ENCODE results near the gene KCNH6. TPM values are rescaled to one million over a fixed set of nuclear protein-coding genes. Genes with fewer than 3 reads are reported as not detected.

KCNH6 gene
- total RNA-seq, 1 experiment from 2014 or later = 1.6 TPM

- no peak overlapping the region for H3T11ph ChIP-seq (ENCODE audit: low read length)
- no peak for TF ChIP-seq CTCF (conservative IDR thresholded peaks at IDR 0.05)
- no peak overlapping the region for H3K18ac ChIP-seq (ENCODE audit: insufficient read length, low read depth, low read length)
- H3K4me1 Mint-ChIP-seq = 0 out of 4 replicates have a peak, but pooled peaks cover 0 to 2% of the 10 kb centered on the region in 2 experiments
- H4K20me1 ChIP-seq (ENCODE audit: control insufficient read depth, insufficient read depth, insufficient read length) = no peaks in the 10 kb centered on the region
- no peak overlapping the region for H2BK20ac ChIP-seq (ENCODE audit: low read depth, low read length, poor library complexity, severe bottlenecking)
- H3K27ac Mint-ChIP-seq = peak overlapping the region in 1 of 3 experiments; percentile 67; a peak in 1 of 7 replicates
- no peaks in the 10 kb centered on the region for H3K9me3 Mint-ChIP-seq
- DNase-seq = no peak
- no peaks in the 10 kb centered on the region for H3K23me2 ChIP-seq (ENCODE audit: insufficient read length, low read depth, low read length, poor library complexity, severe bottlenecking)
- H3K9ac ChIP-seq (ENCODE audit: extremely low read depth, insufficient read length, low read length) = no peak overlapping the region
- no peaks in the 10 kb centered on the region for H3K36me3 Mint-ChIP-seq (ENCODE audit: insufficient read depth in 1 of 3, low read depth in 3 of 3)
- H4K91ac ChIP-seq (ENCODE audit: insufficient read length, low read depth, low read length) = no peak overlapping the region
- no peaks in the 10 kb centered on the region for H3K9me3 ChIP-seq (ENCODE audit: control insufficient read depth, low read depth, low read length)
- H2BK15ac ChIP-seq (ENCODE audit: low read depth, low read length) = no peak overlapping the region
- no peaks in the 10 kb centered on the region for H3K27me3 ChIP-seq (ENCODE audit: insufficient read depth, low read length)
- no peak overlapping the region for H2AFZ ChIP-seq (ENCODE audit: low read length)
- no peak overlapping the region for H4K8ac ChIP-seq (replicated peaks; ENCODE audit: insufficient read length, low read depth, low read length)
- H3K4me2 ChIP-seq (ENCODE audit: insufficient read depth, insufficient read length, low read length) = no peak overlapping the region
- no peak overlapping the region for H2BK120ac ChIP-seq (ENCODE audit: low read depth, low read length, poor library complexity, severe bottlenecking)
- no peak overlapping the region for H2BK5ac ChIP-seq (ENCODE audit: insufficient read length, low read length)
- H3K56ac ChIP-seq (ENCODE audit: insufficient read length, low read depth, low read length) = no peak overlapping the region
- H3K79me1 ChIP-seq (ENCODE audit: insufficient read depth, low read depth, low read length, poor library complexity, severe bottlenecking) = no peaks in the 10 kb centered on the region
- no peak overlapping the region for H2AK5ac ChIP-seq (ENCODE audit: insufficient read length, low read length)
- no peak overlapping the region for H2BK12ac ChIP-seq (ENCODE audit: insufficient read length, low read depth, low read length)
- H3K4me3 Mint-ChIP-seq = no peak overlapping the region
- H3K23ac ChIP-seq (ENCODE audit: insufficient read length, low read depth, low read length) = no peak overlapping the region
- no peak overlapping the region for H4K5ac ChIP-seq (ENCODE audit: insufficient read length, low read depth, low read length)
- H3K4me1 ChIP-seq (ENCODE audit: insufficient read depth, low read length) = no peaks in the 10 kb centered on the region
- WGBS (ENCODE audit: extremely low coverage, insufficient read length, low lambda C conversion rate) = no CpG with 5 or more reads among the region's 7 CpGs
- H3K27me3 Mint-ChIP-seq (ENCODE audit: low read depth) = peaks cover 7% of the 10 kb centered on the region
- H3K79me2 ChIP-seq (ENCODE audit: insufficient read depth, low read length) = no peaks in the 10 kb centered on the region
- H3K4ac ChIP-seq (ENCODE audit: low read depth, low read length) = no peak overlapping the region
- H3K27ac ChIP-seq (ENCODE audit: insufficient read length, low read depth, low read length) = no peak overlapping the region
- no peak overlapping the region for H3K14ac ChIP-seq (ENCODE audit: insufficient read depth, low read length)
Measured at GRCh38 chr17:63512896-63513644, 10.1 kb upstream of the KCNH6 start.

All from H9 (cell line).